WTC11 (cell line): ENCODE data around the gene AP1G2. TPM values are rescaled to one million over a fixed set of nuclear protein-coding genes. Genes with fewer than 3 reads are reported as not detected.
A peak's percentile ranks its signal among the peaks of the same experiment; 100 is the strongest.

Source experiments
- ATAC-seq: fragments of 200-7000 bp; cut with Tn5 transposase; 2 replicates; pipeline ENCODE4 v1.10.0; 2021; ENCODE audit warnings: mild to moderate bottlenecking, moderate library complexity
- CTCF ChIA-PET: fragments of 300-600 bp; sonication (Branson Sonifier 250); formaldehyde crosslinking; loops from one replicate; lab custom pipeline; 2021; ENCODE audit warnings: antibody characterized with exemption; lab: Charles Lee
- POLR2A ChIA-PET: fragments of 350-600 bp; sonication (Branson Sonifier 250); formaldehyde crosslinking; loops from one replicate; lab custom pipeline; 2021; ENCODE audit warnings: antibody characterized with exemption; lab: Charles Lee
- DNase-seq: peaks from one replicate; pipeline ENCODE4 v3.0.0; 2021; ENCODE audit warnings: low spot score
- H3K27ac Mint-ChIP-seq: 2 replicates; pipeline ENCODE4 v1.8.0; 2021; ENCODE audit warnings: mixed read lengths
- H3K27me3 Mint-ChIP-seq: 2 replicates; pipeline ENCODE4 v1.8.0; 2021; ENCODE audit warnings: low read depth, mild to moderate bottlenecking, moderate library complexity, mixed read lengths
- H3K36me3 Mint-ChIP-seq: 2 replicates; pipeline ENCODE4 v1.8.0; 2021; ENCODE audit warnings: mixed read lengths
- H3K4me1 Mint-ChIP-seq: 2 replicates; pipeline ENCODE4 v1.8.0; 2022; ENCODE audit warnings: mixed read lengths
- H3K4me3 Mint-ChIP-seq: 2 replicates; pipeline ENCODE4 v1.8.0; 2021; ENCODE audit warnings: mild to moderate bottlenecking, moderate library complexity, mixed read lengths
- H3K9me3 Mint-ChIP-seq: 2 replicates; pipeline ENCODE4 v1.8.0; 2021; ENCODE audit warnings: mixed read lengths
- EMX1 ChIP-seq: fragments of 250-450 bp; sonication (Bioruptor Pico); IDR thresholded peaks from 2 replicates; pipeline ENCODE4 v1.8.0; 2021; ENCODE audit warnings: mild to moderate bottlenecking
- FOXJ3 ChIP-seq: sonication (generic); formaldehyde crosslinking; IDR thresholded peaks from 2 replicates; pipeline ENCODE4 v1.9.0; 2021; ENCODE audit warnings: missing genetic modification reagents, mild to moderate bottlenecking, borderline replicate concordance
- HMGXB4 ChIP-seq: sonication (generic); formaldehyde crosslinking; IDR thresholded peaks from 2 replicates; pipeline ENCODE4 v1.8.1; 2023; ENCODE audit warnings: mild to moderate bottlenecking, moderate library complexity, missing genetic modification reagents
- NR2C2 ChIP-seq: sonication (generic); formaldehyde crosslinking; IDR thresholded peaks from 2 replicates; pipeline ENCODE4 v1.8.0; 2022; ENCODE audit warnings: mild to moderate bottlenecking, missing genetic modification reagents
- SOX15 ChIP-seq: fragments of 250-450 bp; sonication (Bioruptor Pico); IDR thresholded peaks from 2 replicates; pipeline ENCODE4 v1.9.0; 2021; ENCODE audit warnings: mild to moderate bottlenecking
- STAT6 ChIP-seq: sonication (generic); formaldehyde crosslinking; conservative IDR thresholded peaks from 2 replicates; pipeline ENCODE4 v1.8.1; 2023; ENCODE audit warnings: mild to moderate bottlenecking, low read depth, missing genetic modification reagents, moderate library complexity
- ZBTB43 ChIP-seq: sonication (generic); formaldehyde crosslinking; IDR thresholded peaks from 2 replicates; pipeline ENCODE4 v1.8.1; 2023; ENCODE audit warnings: mild to moderate bottlenecking, missing genetic modification reagents
- total RNA-seq: library from RNA; stranded (reverse); gene quantifications from 3 replicates; pipeline ENCODE4 v1.2.3, GENCODE V29; 2021
- TF ChIP-seq, protein P1 (sequence below): sonication (generic); formaldehyde crosslinking; IDR thresholded peaks from 2 replicates; pipeline ENCODE4 v1.8.0; 2022; ENCODE audit warnings: mild to moderate bottlenecking, missing genetic modification reagents
- TF ChIP-seq, protein P2 (sequence below): sonication (generic); formaldehyde crosslinking; IDR thresholded peaks from 2 replicates; pipeline ENCODE4 v1.8.0; 2022; ENCODE audit warnings: missing genetic modification reagents
- TF ChIP-seq, protein P3 (sequence below): fragments of 200-600 bp; IDR thresholded peaks from 2 replicates; pipeline ENCODE4 v1.8.0; 2022; ENCODE audit warnings: antibody characterized with exemption
- TF ChIP-seq, protein P4 (sequence below): sonication (generic); formaldehyde crosslinking; IDR thresholded peaks from 2 replicates; pipeline ENCODE4 v1.8.0; 2022; ENCODE audit warnings: mild to moderate bottlenecking, missing genetic modification reagents

Gene AP1G2
- total RNA-seq, 1 experiment from 2014 or later = 122 TPM

DNA sequence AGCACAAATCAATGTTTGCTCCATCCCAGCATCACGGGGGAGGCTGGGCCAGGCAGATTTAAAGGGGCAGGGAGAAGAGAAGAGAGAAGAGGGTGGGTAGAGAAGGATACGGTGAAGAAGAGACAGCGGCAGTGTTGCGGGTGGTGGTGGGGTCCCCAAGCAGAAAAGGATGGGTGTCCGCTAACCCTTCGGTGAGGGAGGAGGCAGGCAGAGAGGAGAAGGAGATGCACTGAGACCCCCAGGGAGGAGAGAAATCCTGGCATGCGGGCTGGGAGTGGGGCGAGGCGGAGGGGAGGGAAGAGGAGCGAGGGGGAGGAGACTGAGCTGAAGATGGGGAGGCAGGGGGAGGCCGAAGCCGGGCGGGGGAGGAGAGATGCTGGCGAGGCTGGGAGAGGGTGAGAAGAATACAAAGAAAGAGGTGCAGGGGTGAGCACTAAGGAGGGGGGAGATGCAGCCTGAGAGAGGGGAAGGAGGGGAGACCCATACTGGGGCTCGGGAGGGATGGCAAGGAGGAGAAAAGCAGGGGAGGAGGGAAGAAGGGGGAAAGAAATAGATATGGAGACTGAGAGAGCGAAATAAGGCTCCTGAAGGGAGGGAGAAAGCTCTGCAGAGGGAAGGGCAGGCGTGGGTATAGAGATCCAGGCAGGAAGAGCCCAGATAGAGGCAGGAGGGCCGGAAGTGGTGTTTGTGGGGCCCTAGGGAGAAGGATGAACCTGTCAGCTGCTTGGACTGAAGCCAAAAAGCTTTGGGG, 11.1 kb upstream of the AP1G2 start, which contains the start of gene JPH4:
TSS of gene JPH4 (minus strand) at position 231 of the 751 bp plus-strand sequence. CDS start 1,337 bp downstream, outside the sequence.
- CTCF ChIA-PET = interaction anchor here (0.7 to 4.8 kb wide), 8 partner anchors 10 to 332 kb away, joined by 3 to 38 read pairs (median 8); no protein-coding TSS in a partner anchor
- TF ChIP-seq FOXJ3 (CRISPR knock-in tag) = no peak
- TF ChIP-seq, protein P1, sequence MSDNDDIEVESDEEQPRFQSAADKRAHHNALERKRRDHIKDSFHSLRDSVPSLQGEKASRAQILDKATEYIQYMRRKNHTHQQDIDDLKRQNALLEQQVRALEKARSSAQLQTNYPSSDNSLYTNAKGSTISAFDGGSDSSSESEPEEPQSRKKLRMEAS (CRISPR knock-in tag) = peak; percentile 15; the same call in 1 of the 2 replicates
- TF ChIP-seq, protein P2, sequence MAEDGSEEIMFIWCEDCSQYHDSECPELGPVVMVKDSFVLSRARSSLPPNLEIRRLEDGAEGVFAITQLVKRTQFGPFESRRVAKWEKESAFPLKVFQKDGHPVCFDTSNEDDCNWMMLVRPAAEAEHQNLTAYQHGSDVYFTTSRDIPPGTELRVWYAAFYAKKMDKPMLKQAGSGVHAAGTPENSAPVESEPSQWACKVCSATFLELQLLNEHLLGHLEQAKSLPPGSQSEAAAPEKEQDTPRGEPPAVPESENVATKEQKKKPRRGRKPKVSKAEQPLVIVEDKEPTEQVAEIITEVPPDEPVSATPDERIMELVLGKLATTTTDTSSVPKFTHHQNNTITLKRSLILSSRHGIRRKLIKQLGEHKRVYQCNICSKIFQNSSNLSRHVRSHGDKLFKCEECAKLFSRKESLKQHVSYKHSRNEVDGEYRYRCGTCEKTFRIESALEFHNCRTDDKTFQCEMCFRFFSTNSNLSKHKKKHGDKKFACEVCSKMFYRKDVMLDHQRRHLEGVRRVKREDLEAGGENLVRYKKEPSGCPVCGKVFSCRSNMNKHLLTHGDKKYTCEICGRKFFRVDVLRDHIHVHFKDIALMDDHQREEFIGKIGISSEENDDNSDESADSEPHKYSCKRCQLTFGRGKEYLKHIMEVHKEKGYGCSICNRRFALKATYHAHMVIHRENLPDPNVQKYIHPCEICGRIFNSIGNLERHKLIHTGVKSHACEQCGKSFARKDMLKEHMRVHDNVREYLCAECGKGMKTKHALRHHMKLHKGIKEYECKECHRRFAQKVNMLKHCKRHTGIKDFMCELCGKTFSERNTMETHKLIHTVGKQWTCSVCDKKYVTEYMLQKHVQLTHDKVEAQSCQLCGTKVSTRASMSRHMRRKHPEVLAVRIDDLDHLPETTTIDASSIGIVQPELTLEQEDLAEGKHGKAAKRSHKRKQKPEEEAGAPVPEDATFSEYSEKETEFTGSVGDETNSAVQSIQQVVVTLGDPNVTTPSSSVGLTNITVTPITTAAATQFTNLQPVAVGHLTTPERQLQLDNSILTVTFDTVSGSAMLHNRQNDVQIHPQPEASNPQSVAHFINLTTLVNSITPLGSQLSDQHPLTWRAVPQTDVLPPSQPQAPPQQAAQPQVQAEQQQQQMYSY (CRISPR knock-in tag) = peak; percentile 95
- Mint-ChIP-seq H3K27ac (peak within 1 kb of the TSS; percentile 60; the same call in 1 of the 2 replicates), H3K36me3 (peaks cover 10% of the 10 kb centered on the region), H3K9me3 (peaks cover 4% of the 10 kb centered on the region; the same call in 1 of the 2 replicates), H3K27me3 (peaks cover 36% of the 10 kb centered on the region), H3K4me1 (peaks cover 23% of the 10 kb centered on the region), H3K4me3 (peak within 1 kb of the TSS; percentile 73)
- POLR2A ChIA-PET = interaction anchor here (0.6 to 1.1 kb wide), 4 partner anchors 11 to 53 kb away, joined by 3 to 6 read pairs (median 3); partner anchors contain the start of gene AP1G2
- peak; percentile 69 for DNase-seq
- peak; percentile 30 for ATAC-seq

GRCh38 chr14:23577710-23578392, 10.3 kb upstream of the AP1G2 start:
- 0 out of 2 replicates have a peak, but pooled peaks cover 4% of the 10 kb centered on the region for H3K9me3 Mint-ChIP-seq
- H3K4me3 Mint-ChIP-seq = peak overlapping the region; percentile 73
- TF ChIP-seq, protein P3, sequence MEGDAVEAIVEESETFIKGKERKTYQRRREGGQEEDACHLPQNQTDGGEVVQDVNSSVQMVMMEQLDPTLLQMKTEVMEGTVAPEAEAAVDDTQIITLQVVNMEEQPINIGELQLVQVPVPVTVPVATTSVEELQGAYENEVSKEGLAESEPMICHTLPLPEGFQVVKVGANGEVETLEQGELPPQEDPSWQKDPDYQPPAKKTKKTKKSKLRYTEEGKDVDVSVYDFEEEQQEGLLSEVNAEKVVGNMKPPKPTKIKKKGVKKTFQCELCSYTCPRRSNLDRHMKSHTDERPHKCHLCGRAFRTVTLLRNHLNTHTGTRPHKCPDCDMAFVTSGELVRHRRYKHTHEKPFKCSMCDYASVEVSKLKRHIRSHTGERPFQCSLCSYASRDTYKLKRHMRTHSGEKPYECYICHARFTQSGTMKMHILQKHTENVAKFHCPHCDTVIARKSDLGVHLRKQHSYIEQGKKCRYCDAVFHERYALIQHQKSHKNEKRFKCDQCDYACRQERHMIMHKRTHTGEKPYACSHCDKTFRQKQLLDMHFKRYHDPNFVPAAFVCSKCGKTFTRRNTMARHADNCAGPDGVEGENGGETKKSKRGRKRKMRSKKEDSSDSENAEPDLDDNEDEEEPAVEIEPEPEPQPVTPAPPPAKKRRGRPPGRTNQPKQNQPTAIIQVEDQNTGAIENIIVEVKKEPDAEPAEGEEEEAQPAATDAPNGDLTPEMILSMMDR = no peak
- no peak for TF ChIP-seq SOX15
- CTCF ChIA-PET = interaction anchor here (0.7 to 4.8 kb wide), 8 partner anchors 9 to 333 kb away, joined by 3 to 38 read pairs (median 8); no protein-coding TSS in a partner anchor
- POLR2A ChIA-PET = interaction anchor here (0.6 to 1.1 kb wide), 5 partner anchors 10 to 98 kb away, joined by 3 to 6 read pairs (median 3); partner anchors contain the start of gene AP1G2
- H3K36me3 Mint-ChIP-seq = peaks cover 15% of the 10 kb centered on the region
- DNase-seq (peak; percentile 69), ATAC-seq (peak; percentile 32)
- peaks cover 36% of the 10 kb centered on the region for H3K27me3 Mint-ChIP-seq
- peaks cover 32% of the 10 kb centered on the region for H3K4me1 Mint-ChIP-seq
- H3K27ac Mint-ChIP-seq = no peak overlapping the region

DNA sequence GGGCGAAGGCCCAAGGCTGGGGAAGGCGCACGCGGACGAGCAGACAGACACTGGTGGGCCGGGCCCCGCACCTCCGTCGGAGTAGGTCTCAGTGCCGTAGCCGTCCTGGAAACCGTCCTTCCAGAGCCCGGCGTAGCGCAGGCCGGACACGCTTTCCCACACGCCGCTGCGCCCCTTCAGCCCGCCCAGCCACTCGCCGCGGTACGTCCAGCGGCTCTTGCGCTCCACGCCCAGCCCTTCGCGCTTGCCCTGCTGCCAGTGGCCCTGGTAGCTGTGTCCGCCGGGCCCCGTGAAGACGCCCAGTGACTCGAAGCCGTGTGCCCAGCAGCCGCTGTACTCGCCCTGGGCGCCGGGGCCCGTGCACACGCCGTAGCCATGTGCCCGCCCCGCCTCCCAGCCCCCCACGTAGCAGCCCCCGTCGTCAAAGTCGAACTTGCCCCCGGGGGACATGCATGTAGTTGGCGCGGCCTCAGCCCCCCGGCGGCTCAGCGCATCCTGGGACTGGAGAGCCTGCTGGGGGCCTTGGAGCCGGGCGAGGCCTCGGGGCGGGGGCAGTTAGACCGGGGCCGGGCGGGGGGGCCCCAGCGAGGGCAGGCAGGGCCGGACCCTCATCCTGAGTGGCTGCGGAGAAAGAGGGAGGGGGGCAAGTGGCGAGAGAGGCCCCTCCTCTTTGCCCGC, 9.6 kb upstream of the AP1G2 start:
- Mint-ChIP-seq H3K27ac (no peak overlapping the region), H3K9me3 (0 out of 2 replicates have a peak, but pooled peaks cover 4% of the 10 kb centered on the region), H3K4me3 (peak overlapping the region; percentile 73), H3K27me3 (peaks cover 36% of the 10 kb centered on the region), H3K36me3 (peaks cover 15% of the 10 kb centered on the region), H3K4me1 (peaks cover 38% of the 10 kb centered on the region)
- POLR2A ChIA-PET = interaction anchor here (0.6 to 1.1 kb wide), 2 partner anchors 10 to 97 kb away, joined by 3 to 4 read pairs; partner anchors contain the start of gene AP1G2
- DNase-seq (peak; percentile 59), ATAC-seq (peak; percentile 8)
- CTCF ChIA-PET = no interaction called here
- peak; percentile 48; the same call in 1 of the 2 replicates for TF ChIP-seq ZBTB43 (CRISPR knock-in tag)
- TF ChIP-seq HMGXB4 (CRISPR knock-in tag) = 0 out of 2 replicates have a peak, but pooled peaks have one; percentile 59
- TF ChIP-seq, protein P4, sequence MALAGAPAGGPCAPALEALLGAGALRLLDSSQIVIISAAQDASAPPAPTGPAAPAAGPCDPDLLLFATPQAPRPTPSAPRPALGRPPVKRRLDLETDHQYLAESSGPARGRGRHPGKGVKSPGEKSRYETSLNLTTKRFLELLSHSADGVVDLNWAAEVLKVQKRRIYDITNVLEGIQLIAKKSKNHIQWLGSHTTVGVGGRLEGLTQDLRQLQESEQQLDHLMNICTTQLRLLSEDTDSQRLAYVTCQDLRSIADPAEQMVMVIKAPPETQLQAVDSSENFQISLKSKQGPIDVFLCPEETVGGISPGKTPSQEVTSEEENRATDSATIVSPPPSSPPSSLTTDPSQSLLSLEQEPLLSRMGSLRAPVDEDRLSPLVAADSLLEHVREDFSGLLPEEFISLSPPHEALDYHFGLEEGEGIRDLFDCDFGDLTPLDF = peak; percentile 69; the same call in 1 of the 2 replicates
- no peak for TF ChIP-seq EMX1 (CRISPR knock-in tag)
- no peak for TF ChIP-seq NR2C2 (CRISPR knock-in tag)
- TF ChIP-seq STAT6 (CRISPR knock-in tag) = 0 out of 2 replicates have a peak, but pooled peaks have one; percentile 61
